Medulla oblongata (tissue), 1 donor: ENCODE results near the gene FAM3A.

Experiments used
- DNase-seq: peaks from one replicate; pipeline ENCODE4 v3.0.0-alpha.2; 2015; ENCODE audit errors: extremely low spot score

FAM3A gene

GRCh38 chrX:154481195-154481594 is 34.8 kb downstream of the FAM3A start:
- DNase-seq, result no peak

DNA sequence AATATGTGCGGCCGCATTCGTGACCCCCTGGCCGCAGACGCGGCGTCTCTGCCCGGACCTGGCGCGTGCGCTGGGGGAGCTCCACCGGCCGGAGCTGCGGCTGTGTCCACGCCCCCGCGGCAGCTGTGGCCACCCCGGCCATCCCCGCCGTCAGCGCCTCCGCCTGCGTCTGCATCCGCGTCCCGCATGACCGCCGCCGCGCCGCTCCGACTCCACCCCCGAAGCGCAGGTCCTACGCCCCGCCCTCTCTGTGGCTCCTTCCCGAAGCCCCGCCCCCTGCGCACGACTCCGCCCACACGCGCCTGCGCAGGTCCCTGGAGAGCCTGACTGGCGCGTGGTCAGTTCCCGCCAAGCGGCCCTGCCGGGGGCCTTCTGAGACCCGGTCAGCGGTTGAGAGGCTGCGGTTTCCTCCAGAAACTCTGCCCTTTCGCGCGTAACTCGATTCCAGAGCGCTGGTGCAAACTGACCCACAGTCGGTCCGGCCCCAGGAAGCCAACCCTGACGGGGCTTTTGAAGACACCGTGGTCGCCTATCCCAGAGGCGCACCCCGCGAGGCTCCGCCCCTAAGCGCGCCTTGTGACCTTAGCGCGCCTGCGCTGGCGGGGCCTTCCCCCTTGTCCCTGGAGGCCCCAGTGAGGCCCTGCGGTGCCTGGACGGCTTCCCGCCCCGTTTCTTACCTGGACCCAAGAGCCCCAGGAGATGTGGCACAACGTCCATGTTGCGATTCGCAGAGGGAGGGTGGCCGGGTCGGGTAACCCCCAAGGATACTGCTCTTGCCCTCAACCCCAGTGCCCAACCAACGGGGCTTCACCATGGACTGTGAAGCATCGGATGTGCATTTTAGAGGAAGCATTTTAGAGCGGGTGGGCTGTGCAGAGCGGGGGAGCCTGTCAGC is 37.1 kb downstream of the FAM3A start, which contains the start of gene LAGE3:
Gene LAGE3, minus strand, starts transcription at position 554 of the 895 bp plus-strand sequence. Its CDS starts 366 bp downstream, at position 188.
- peak; percentile 88 for DNase-seq

DNA sequence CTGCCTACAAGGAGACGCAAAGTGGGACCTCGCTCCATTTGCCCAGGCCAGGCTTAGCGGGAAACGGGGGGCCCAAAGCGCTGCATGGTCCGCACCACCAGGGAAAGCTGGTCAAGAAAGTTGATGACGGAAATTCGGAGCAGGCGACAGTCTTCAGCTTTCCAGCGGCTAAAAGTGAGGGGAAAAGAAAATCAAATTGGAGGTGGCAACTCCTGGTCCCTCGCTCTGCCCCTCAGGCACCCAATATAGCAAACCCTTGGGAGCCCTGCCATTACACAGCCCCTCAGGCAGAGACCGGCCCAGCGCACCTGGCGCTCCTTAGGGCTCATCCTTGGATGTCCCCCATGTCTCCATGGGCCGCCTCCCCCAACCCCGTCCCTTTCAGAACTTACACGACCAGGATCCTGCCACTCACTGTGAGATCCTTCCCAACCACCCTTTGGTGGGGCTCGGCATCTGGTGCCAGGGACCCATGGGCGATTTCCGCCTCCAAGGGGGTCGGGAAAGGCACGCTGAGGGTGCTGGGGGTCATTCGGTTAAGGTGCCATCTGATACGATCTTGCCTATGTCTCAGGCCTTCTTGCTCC is 38.0 kb downstream of the FAM3A start:
- no peak for DNase-seq

DNA sequence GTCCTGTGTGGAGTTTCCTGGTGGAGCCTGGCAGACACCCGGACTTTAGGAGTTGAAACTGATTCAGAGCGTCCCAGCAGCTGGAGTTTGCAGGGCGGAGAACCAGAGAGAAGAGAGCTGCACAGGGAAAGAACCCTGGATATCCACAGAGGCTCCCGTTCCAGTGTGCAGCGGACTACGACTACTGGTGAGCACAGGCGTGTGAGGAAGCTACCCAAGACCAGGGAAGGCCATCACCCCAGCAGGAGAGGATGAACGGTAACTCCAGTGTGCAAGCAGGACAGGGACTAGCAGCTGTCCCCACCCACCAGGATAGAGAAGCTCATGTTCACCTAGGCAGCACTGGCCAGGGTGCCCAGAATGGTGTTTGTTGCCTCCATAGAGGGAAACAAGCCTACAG is 39.2 kb downstream of the FAM3A start:
- DNase-seq, result no peak

- no peak for DNase-seq
These were observed 42.3 kb downstream of the FAM3A start for GRCh38 chrX:154473683-154474082.

GRCh38 chrX:154472685-154473632 is 43.1 kb downstream of the FAM3A start:
- DNase-seq, result no peak

- DNase-seq, result no peak
These were observed 44.0 kb downstream of the FAM3A start for GRCh38 chrX:154471839-154472684.

GRCh38 chrX:154470914-154471568 is 45.0 kb downstream of the FAM3A start:
- no peak for DNase-seq

DNA sequence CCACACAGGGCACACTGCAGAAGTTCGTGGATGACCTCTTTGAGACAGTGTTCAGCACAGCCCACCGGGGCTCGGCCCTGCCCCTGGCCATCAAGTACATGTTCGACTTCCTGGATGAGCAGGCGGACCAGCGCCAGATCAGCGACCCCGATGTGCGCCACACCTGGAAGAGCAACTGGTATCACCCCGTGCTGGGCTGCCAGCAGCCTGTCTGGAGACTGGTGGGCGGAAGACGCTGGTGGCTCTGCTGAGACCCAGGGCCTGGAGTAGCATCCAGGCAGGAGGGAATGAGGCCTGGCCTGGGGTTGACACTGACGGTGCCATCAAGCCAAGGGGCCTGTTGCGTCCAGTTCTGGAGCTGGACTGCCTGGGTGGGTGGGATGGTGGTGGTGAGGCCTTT is 45.6 kb downstream of the FAM3A start:
- no peak for DNase-seq

DNA sequence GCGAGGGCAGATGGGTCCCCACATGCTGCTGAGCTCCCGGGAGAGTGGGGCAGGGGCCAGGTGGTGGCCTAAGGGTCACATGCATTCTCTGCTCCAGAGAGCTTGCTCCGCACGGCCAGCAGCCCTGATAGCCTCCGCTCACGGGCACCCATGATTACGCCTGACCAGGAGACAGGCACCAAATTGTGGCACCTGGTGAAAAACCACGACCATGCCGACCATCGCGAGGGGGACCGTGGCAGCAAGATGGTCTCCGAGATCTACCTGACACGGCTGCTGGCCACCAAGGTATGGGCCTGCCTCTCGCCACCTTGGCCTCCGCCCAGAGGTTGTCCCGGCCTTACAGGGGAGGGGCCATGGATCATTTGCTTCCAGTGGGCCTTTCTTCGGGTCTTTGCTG is 46.2 kb downstream of the FAM3A start:
- no peak for DNase-seq

GRCh38 chrX:154469114-154469513 is 46.9 kb downstream of the FAM3A start:
- DNase-seq, result no peak

DNA sequence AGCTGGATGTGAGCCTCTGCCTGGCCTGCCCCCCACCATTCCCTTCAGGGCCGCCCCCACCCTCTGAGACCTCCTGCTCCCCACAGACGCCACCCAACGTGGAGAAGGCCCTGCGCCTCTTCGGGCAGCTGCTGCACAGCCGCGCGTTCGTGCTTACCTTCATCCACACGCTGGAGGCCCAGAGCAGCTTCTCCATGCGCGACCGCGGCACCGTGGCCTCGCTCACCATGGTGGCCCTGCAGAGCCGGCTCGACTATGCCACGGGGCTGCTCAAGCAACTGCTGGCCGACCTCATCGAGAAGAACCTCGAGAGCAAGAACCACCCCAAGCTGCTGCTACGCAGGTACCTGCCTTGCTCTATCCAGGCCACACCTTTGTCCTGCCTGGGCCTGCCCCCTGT is 47.8 kb downstream of the FAM3A start:
- no peak for DNase-seq

DNA sequence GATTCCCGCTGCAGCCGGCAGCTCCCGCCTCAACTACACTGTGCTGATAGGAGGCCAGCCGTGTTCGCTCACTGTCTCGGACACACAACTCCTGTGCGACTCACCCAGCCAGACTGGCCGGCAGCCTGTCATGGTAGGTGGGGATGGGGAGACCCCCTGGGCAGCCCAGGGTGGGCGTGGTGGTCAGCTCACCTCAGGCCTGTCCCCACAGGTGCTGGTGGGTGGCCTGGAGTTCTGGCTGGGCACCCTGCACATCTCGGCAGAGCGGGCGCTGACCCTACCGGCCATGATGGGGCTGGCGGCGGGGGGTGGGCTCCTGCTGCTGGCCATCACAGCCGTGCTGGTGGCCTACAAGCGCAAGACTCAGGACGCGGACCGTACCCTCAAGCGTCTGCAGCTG is 48.5 kb downstream of the FAM3A start:
- no peak for DNase-seq

DNA sequence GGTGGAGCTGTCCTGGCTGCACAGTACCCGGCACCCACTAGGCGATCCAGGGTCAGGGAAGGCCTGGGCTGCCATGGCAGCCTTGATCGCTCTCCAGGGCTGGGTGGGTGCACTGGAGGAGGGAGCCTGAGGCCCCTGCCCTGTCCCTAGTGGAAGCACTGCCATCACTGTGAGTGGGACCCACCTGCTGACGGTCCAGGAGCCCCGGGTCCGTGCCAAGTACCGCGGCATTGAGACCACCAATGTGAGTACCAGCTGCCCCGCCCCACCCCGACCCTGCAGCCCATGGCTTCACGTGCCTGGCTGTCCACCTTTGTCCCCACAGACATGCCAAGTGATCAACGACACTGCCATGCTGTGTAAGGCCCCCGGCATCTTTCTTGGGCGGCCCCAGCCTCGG is 49.1 kb downstream of the FAM3A start:
- no peak for DNase-seq

DNA sequence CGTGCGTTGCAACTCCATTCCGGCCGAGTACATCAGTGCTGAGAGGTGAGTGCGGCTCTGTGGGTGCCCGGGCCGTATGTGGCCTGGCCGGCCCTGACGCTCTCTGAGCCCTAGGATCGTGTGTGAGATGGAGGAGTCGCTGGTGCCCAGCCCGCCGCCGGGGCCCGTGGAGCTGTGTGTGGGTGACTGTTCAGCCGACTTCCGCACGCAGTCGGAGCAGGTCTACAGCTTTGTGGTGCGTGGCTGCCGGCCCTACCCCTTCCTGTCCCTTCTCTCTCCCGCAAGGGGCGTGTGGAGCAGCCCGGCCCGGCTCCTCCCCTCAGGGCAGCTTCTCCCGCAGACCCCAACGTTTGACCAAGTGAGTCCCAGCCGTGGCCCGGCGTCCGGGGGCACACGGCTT is 50.0 kb downstream of the FAM3A start:
- no peak for DNase-seq

GRCh38 chrX:154465601-154466000 is 50.4 kb downstream of the FAM3A start:
- no peak for DNase-seq

- no peak for DNase-seq
These were observed 51.1 kb downstream of the FAM3A start for GRCh38 chrX:154464806-154465365.

DNA sequence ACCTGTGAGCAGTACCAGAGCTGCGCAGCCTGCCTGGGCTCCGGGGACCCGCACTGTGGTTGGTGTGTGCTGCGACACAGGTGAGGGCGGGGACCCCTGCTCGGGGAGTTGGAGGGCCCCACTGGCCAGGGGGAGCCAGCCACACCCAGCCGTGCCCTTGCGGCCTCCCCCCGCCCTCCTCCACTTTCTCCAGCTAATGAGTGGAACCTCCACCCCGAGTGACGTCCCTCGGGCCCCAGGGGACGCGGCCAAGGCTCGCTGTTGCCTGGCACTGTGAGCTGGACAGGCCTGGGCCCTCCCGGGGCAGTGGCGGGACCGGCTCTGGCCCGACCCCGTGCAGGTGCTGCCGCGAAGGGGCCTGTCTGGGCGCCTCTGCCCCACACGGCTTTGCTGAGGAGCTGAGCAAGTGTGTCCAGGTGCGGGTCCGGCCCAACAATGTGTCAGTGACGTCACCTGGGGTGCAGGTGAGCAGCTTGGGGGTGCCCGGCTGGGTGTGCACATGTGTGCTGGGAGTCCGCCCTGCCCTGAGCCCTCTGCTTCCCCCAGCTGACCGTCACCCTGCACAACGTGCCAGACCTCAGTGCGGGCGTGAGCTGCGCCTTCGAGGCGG is 52.3 kb downstream of the FAM3A start:
- no peak for DNase-seq

GRCh38 chrX:154462396-154462795 is 53.6 kb downstream of the FAM3A start:
- peak; percentile 61 for DNase-seq

DNA sequence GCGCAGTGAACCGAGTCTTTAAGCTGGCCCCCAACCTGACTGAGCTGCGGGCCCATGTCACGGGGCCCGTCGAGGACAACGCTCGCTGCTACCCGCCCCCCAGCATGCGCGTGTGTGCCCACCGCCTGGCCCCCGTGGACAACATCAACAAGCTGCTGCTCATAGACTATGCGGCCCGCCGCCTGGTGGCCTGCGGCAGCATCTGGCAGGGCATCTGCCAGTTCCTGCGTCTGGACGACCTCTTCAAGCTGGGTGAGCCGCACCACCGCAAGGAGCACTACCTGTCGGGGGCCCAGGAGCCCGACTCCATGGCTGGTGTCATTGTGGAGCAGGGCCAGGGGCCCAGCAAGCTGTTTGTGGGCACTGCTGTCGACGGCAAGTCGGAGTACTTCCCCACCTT is 55.7 kb downstream of the FAM3A start:
- DNase-seq, result no peak
